Loucy (cell line): ENCODE results near the gene PIM3.

Source experiments
- H2AFZ ChIP-seq: fragments of 200-600 bp; sonication (generic); 2 replicates; pipeline ENCODE4 v1.6.0; 2016; ENCODE audit warnings: antibody characterized with exemption, mild to moderate bottlenecking, low read length, moderate library complexity
- H3F3A ChIP-seq: fragments of 200-600 bp; 2 replicates; pipeline ENCODE4 v1.6.0; 2016; ENCODE audit warnings: antibody characterized with exemption, low read depth, mild to moderate bottlenecking
- H3K27me3 ChIP-seq: fragments of 200-600 bp; sonication (generic); 2 replicates; pipeline ENCODE4 v1.6.1; 2014; ENCODE audit warnings: low read length, mild to moderate bottlenecking; ENCODE audit not compliant: insufficient read depth, poor library complexity, severe bottlenecking
- H3K36me3 ChIP-seq: fragments of 200-600 bp; sonication (generic); 2 replicates; pipeline ENCODE4 v1.6.1; 2016; ENCODE audit warnings: low read length; ENCODE audit not compliant: insufficient read depth
- H3K4me1 ChIP-seq: fragments of 200-600 bp; sonication (generic); 2 replicates; pipeline ENCODE4 v1.5.1; 2014; ENCODE audit warnings: low read length, mild to moderate bottlenecking; ENCODE audit not compliant: insufficient read depth, poor library complexity, severe bottlenecking
- H3K4me2 ChIP-seq: fragments of 200-600 bp; sonication (generic); 2 replicates; pipeline ENCODE4 v1.6.0; 2014; ENCODE audit warnings: antibody characterized with exemption, low read length, low read depth, mild to moderate bottlenecking; ENCODE audit not compliant: poor library complexity, severe bottlenecking
- H3K4me3 ChIP-seq: fragments of 200-600 bp; sonication (generic); 2 replicates; pipeline ENCODE4 v1.5.1; 2014; ENCODE audit warnings: low read length, mild to moderate bottlenecking, mixed read lengths; ENCODE audit not compliant: poor library complexity, severe bottlenecking
- H3K79me2 ChIP-seq: fragments of 200-600 bp; sonication (generic); 2 replicates; pipeline ENCODE4 v1.6.1; 2014; ENCODE audit warnings: low read length; ENCODE audit not compliant: insufficient read depth
- H3K9ac ChIP-seq: fragments of 200-600 bp; sonication (generic); 2 replicates; pipeline ENCODE4 v1.6.0; 2014; ENCODE audit warnings: mild to moderate bottlenecking, low read depth, low read length, moderate library complexity; ENCODE audit not compliant: poor library complexity, severe bottlenecking
- H3K9me2 ChIP-seq: fragments of 200-600 bp; sonication (generic); replicated peaks from 2 replicates; pipeline ENCODE4 v1.6.1; 2016; ENCODE audit warnings: low read depth, low read length, mixed read lengths
- H3K9me3 ChIP-seq: fragments of 200-600 bp; sonication (generic); 2 replicates; pipeline ENCODE4 v1.6.1; 2014; ENCODE audit warnings: mild to moderate bottlenecking, antibody characterized with exemption, low read length, low read depth; ENCODE audit not compliant: insufficient read depth
- H4K20me1 ChIP-seq: fragments of 200-600 bp; sonication (generic); 2 replicates; pipeline ENCODE4 v1.6.0; 2014; ENCODE audit warnings: antibody characterized with exemption, low read length, mild to moderate bottlenecking; ENCODE audit not compliant: insufficient read depth, poor library complexity, severe bottlenecking
- EZH2phosphoT487 ChIP-seq: fragments of 200-600 bp; IDR thresholded peaks from 2 replicates; pipeline ENCODE4 v1.6.1; 2018; ENCODE audit warnings: antibody characterized with exemption, mild to moderate bottlenecking, moderate library complexity, borderline replicate concordance
- TF ChIP-seq, protein P1 (sequence below): fragments of 200-600 bp; sonication (generic); conservative IDR thresholded peaks from 2 replicates; pipeline ENCODE4 v1.5.1; 2014; ENCODE audit warnings: mild to moderate bottlenecking, antibody characterized with exemption, low read length

PIM3 gene

DNA sequence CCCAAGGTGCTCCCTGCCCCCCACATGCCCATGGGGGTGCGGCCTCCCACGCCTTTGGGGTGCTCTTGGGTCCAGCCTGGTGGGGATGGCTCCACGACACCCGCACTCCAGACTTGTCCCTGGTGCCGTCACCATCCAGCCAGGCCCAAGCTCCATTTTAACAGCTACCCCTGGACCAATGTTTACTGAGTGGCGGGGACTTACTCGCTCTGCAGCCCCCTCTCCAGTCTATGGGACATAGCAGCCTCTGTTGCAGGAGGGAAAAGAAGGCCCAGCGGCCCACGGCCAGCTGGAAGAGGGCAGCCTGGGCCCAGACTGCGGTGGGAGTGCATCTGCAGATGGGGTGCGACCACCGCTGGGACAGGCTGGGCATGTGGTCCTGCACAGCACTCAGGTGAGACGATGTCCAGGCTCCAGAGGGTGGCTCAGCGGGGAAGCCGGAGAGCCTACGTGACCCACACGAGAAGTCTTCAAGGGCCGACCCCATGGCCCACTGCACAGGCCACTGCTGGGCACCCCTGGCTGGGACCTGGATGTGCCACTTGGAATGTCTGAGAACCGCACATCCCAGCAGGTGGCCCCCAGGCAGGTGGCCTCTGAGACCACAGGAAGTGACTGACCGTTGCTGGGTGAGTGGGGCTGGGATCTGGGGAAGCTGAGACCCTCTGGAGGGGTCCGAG, 33.9 kb downstream of the PIM3 start:
- Histone ChIP-seq H3K4me3 (no peak overlapping the region), H3K9me2 (no peaks in the 10 kb centered on the region), H3K4me1 (peaks cover 3% of the 10 kb centered on the region), H3F3A (no peaks in the 10 kb centered on the region), H3K79me2 (no peaks in the 10 kb centered on the region), H3K36me3 (no peaks in the 10 kb centered on the region), H2AFZ (no peak overlapping the region), H3K9me3 (peaks cover 5% of the 10 kb centered on the region; the same call in 1 of the 2 replicates), H3K4me2 (no peak overlapping the region), H3K27me3 (no peaks in the 10 kb centered on the region), H4K20me1 (no peaks in the 10 kb centered on the region), H3K9ac (no peak overlapping the region)
- TF ChIP-seq EZH2phosphoT487 = no peak
- TF ChIP-seq, protein P1, sequence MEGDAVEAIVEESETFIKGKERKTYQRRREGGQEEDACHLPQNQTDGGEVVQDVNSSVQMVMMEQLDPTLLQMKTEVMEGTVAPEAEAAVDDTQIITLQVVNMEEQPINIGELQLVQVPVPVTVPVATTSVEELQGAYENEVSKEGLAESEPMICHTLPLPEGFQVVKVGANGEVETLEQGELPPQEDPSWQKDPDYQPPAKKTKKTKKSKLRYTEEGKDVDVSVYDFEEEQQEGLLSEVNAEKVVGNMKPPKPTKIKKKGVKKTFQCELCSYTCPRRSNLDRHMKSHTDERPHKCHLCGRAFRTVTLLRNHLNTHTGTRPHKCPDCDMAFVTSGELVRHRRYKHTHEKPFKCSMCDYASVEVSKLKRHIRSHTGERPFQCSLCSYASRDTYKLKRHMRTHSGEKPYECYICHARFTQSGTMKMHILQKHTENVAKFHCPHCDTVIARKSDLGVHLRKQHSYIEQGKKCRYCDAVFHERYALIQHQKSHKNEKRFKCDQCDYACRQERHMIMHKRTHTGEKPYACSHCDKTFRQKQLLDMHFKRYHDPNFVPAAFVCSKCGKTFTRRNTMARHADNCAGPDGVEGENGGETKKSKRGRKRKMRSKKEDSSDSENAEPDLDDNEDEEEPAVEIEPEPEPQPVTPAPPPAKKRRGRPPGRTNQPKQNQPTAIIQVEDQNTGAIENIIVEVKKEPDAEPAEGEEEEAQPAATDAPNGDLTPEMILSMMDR = no peak

DNA sequence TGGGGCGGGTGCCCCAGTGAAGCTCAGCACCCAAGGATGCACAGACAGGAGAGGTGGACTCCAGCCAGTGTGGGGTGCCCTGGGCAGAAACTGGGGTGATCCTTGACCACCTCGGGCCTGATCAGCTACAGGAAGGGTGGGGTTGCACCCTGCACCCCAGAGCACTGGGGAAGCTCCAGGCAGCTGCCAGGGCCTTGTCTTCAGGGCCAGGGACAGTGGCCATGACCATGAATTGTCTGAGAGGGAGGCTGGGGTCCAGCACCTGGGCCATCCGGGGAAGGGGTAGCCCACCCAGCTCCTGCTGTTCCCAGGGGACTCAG, 34.4 kb downstream of the PIM3 start:
- Histone ChIP-seq H3K4me2 (no peak overlapping the region), H3K9me3 (peaks cover 5% of the 10 kb centered on the region; the same call in 1 of the 2 replicates), H3K9ac (no peak overlapping the region), H2AFZ (no peak overlapping the region), H3K9me2 (no peaks in the 10 kb centered on the region), H3K4me1 (peaks cover 3% of the 10 kb centered on the region), H3F3A (no peaks in the 10 kb centered on the region), H3K36me3 (no peaks in the 10 kb centered on the region), H4K20me1 (no peaks in the 10 kb centered on the region), H3K79me2 (no peaks in the 10 kb centered on the region), H3K27me3 (no peaks in the 10 kb centered on the region), H3K4me3 (no peak overlapping the region)
- TF ChIP-seq, protein P1 = no peak
- no peak for TF ChIP-seq EZH2phosphoT487

DNA sequence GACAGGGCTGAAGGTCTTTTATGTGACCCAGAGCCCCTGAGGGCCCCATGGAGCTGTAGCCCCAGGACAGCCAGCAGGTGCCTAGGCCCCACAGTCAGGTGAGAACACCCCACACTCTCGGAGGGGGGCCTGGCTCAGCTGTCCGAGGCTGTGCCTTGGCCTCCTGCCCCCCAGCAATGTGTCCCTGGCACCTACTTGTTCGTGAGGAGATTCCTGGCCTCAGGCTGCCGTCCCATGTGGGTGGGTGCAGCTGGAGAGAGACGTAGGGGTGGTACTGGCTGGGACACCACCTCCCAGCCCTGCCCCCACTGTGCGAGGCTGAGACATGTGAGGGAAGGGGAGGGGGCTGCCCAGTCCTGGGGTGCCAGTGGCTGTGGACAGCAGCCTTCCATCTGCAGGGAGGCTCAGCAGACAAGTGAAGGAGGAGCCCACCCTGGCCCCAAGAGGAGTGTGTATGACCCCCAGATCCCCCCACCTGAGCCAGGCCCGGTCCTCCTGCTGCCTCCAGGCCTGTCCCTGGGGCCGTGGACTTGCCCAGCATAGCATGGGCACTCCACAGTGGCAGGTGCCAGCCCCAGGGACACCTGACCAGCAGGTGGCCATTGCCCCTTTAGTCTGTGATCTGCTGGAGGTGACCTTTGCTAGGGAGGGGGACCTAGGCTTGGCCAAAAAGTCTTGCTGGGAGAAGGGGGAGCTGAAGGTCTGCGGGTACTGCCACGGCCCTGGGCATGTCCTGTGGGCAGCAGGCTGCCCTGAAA, 35.0 kb downstream of the PIM3 start:
- H4K20me1 ChIP-seq = no peaks in the 10 kb centered on the region
- peaks cover 3% of the 10 kb centered on the region for H3K4me1 ChIP-seq
- H2AFZ ChIP-seq = no peak overlapping the region
- no peaks in the 10 kb centered on the region for H3F3A ChIP-seq
- H3K27me3 ChIP-seq = no peaks in the 10 kb centered on the region
- H3K79me2 ChIP-seq = no peaks in the 10 kb centered on the region
- no peaks in the 10 kb centered on the region for H3K36me3 ChIP-seq
- no peak for TF ChIP-seq EZH2phosphoT487
- TF ChIP-seq, protein P1 = no peak
- no peak overlapping the region for H3K4me3 ChIP-seq
- H3K9me3 ChIP-seq = peaks cover 5% of the 10 kb centered on the region; the same call in 1 of the 2 replicates
- H3K9ac ChIP-seq = no peak overlapping the region
- H3K4me2 ChIP-seq = no peak overlapping the region
- H3K9me2 ChIP-seq = no peaks in the 10 kb centered on the region
